GM19372 (cell line): ENCODE results near the gene CDV3.
"Not testable (repeated sequence)": the region's sequence is repeated elsewhere in the genome, so short reads cannot be mapped to it uniquely, and the experiment has no call there.

Experiments
- ATAC-seq: cut with Tn5 transposase; IDR thresholded peaks from one replicate; pipeline ENCODE4 v1.9.1; 2021; ENCODE audit warnings: mild to moderate bottlenecking, low read depth, moderate library complexity; ENCODE audit not compliant: unreplicated experiment

Gene CDV3, protein sequence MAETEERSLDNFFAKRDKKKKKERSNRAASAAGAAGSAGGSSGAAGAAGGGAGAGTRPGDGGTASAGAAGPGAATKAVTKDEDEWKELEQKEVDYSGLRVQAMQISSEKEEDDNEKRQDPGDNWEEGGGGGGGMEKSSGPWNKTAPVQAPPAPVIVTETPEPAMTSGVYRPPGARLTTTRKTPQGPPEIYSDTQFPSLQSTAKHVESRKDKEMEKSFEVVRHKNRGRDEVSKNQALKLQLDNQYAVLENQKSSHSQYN

GRCh38 chr3:133573629-133574194 lies at the start of gene CDV3:
Gene CDV3 (plus strand): TSS chr3:133573686. CDS start chr3:133574045, 359 bp downstream.
- peak; percentile 16 for ATAC-seq

GRCh38 chr3:133523758-133524157 lies 49.7 kb upstream of the CDV3 start:
- ATAC-seq, result not testable (repeated sequence)

DNA sequence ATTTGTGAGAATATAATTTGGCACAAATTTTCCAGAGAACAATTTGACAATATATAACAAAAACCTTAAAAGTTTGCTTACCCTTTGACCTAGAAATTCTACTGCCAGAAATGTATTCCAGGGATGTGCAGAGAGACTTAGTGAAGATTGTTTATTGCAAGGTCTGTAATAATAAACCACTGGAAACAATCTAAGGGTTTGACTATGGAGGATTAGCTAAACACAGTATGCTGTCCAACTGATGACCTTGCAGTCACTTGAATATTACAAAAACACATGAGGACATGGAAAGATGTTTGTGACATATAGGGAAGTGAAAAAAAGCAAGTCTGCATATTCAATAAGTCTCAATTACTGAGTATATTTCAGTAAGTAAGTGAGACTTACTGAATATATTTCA lies 48.1 kb upstream of the CDV3 start:
- no peak for ATAC-seq

DNA sequence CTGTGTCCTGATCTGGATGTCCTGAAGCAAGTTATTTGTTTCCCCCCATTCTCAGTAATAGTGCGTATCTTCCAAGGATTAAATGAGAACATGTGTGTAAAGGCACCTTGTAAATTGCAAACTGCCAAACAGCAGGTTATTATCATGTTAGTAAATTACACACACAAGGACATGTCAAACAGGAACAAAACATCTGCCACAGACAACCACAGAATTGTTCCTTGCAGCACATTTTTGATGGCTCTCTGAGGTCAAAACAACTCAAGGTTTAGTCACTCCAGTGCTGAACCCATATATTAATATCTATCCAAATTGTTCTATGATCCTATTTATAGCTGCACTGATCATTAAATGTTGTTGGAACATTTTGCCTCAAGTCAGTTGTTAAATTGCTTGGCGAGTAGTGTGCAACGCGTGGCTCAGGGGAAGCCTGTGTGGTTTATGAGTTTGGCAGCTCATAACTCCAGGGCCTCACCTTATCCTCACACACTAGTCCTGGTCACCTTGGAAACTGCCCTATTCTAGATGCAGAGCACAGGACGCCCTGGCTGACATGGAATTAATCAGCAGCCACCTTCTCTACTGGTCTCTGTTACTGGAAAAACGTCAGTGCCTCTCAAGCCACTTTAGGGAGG lies 46.3 kb upstream of the CDV3 start:
- ATAC-seq, result no peak

DNA sequence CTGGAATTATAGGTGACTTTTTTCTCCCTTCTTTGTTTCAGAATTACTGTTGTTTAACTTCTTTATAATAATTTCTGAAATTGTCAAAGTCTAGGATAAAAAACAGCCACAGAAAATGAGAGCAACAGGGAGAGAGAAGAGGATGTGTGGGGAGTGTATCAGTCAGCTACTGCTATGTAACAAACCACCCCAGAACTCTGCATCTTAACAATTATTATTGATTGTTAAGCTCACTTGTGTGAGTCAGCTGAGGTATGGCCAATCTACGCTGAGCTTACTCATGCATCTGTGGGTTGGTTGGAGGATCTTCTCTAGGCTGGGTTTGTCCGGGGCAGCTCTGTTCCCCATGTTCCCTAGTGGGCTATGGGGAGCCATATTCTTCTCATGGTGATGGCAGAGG lies 43.7 kb upstream of the CDV3 start:
- ATAC-seq, result no peak

DNA sequence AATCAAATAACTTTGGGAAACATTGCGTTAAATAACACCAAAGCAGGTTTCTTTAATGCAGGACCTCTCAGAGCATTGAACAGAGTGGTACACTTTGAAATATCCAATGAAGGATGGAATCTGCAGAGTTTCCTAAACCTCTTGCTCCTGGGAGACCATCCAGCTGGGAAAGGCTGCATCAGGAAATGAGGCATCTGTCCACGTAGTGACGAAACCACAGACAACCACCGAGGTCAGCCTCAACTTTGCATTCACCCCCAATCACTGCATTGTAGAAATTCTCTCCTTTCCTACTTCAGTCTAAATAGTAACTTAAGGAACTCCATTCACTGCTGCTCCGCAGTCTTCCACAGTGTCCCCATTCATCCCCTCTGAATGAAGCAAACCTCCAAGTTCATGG lies 41.5 kb upstream of the CDV3 start:
- ATAC-seq, result no peak

DNA sequence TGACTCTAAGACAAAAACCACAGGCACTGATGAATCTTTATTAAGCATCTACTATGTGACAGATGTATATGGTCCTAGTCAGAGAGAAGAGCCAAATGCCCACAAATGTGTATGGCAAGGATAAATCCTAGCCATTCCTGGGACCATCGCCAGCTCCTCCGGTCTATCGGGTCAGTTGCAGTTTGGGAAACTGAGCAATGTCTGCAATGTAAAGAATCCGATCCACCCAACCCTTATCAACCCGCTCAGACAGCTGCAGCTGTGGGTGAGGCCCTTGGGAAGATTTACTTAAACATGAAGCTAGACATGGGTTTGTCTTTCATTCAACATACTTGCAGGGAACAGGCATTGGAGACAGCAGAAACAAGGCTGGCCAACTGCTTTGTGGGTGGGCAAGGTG lies 40.5 kb upstream of the CDV3 start:
- no peak for ATAC-seq

GRCh38 chr3:133535971-133536881 lies 37.3 kb upstream of the CDV3 start:
- ATAC-seq, result no peak

GRCh38 chr3:133537131-133537530 lies 36.4 kb upstream of the CDV3 start:
- ATAC-seq, result not testable (repeated sequence)

- ATAC-seq, result no peak
Observed at GRCh38 chr3:133538154-133538553, 35.3 kb upstream of the CDV3 start.

GRCh38 chr3:133540896-133541674 lies 32.4 kb upstream of the CDV3 start:
- ATAC-seq, result peak; percentile 77

GRCh38 chr3:133542871-133543270 lies 30.6 kb upstream of the CDV3 start:
- no peak for ATAC-seq

GRCh38 chr3:133544983-133545382 lies 28.5 kb upstream of the CDV3 start:
- ATAC-seq, result not testable (repeated sequence)

- no peak for ATAC-seq
Observed at GRCh38 chr3:133547432-133548041, 25.9 kb upstream of the CDV3 start.

DNA sequence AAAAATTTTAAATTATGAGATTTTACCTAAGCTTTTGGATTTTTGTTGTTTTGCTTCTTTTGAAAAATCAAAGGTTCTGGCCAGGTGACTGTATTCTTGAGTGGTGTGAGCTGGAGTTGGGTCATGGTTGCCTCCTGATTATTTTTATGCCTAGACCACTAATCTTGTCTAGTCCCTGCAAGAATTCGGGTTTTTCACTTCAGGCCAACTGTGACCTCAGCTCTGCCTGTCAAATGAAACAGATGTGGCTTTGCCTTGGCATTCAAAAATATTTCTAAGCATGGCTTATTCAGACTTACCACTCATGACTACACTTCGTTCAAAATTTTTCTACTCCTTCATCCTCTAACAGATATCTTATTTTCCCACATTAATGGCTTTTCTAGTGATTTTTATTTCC lies 25.4 kb upstream of the CDV3 start:
- ATAC-seq, result no peak

GRCh38 chr3:133549565-133549964 lies 23.9 kb upstream of the CDV3 start:
- no peak for ATAC-seq

DNA sequence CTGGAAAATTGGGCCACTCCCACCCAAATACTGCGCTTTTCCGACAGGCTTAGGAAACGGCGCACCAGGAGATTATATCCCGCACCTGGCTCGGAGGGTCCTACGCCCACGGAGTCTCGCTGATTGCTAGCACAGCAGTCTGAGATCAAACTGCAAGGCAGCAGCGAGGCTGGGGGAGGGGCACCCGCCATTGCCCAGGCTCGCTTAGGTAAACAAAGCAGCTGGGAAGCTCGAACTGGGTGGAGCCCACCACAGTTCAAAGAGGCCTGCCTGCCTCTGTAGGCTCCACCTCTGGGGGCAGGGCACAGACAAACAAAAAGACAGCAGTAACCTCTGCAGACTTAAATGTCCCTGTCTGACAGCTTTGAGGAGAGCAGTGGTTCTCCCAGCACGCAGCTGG lies 21.9 kb upstream of the CDV3 start:
- not testable (repeated sequence) for ATAC-seq

- no peak for ATAC-seq
Observed at GRCh38 chr3:133561679-133562078, 11.8 kb upstream of the CDV3 start.

DNA sequence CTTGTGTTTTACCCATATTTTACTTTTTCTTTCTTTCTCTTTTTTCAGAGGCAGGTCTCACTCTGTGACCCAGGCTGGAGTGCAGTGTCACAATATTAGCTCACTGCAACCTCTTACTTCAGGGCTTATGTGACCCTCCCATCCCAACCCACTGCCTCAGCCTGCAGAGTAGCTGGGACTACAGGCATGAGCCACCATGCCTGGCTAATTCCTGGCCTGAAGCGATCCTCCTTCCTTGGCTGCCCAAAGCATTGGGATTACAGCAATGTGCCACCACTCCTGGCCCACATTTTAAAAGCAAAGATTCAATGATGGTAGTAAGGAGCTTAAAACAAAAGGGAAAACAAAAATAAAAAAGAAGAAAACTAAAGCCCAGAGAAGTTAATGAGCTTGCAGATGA lies 11.1 kb upstream of the CDV3 start:
- ATAC-seq, result no peak

- no peak for ATAC-seq
Observed at GRCh38 chr3:133563186-133563591, 10.3 kb upstream of the CDV3 start.
